OCI-LY3 (cell line): ENCODE measurements around the gene TARBP1.

Experiments
- H2AFZ ChIP-seq: fragments of 200-600, 300-600 bp; shearing (Covaris generic); 2 replicates; pipeline ENCODE4 v1.6.0; 2014; ENCODE audit warnings: antibody characterized with exemption, low read depth, low read length
- H3K27ac ChIP-seq: fragments of 200-600, 300-600 bp; sonication (generic); 2 replicates; pipeline ENCODE4 v1.5.1; 2014; ENCODE audit warnings: mild to moderate bottlenecking, low read length, moderate library complexity, mixed read lengths
- H3K27me3 ChIP-seq: fragments of 200-600, 300-600 bp; sonication (generic); 2 replicates; pipeline ENCODE4 v1.6.1; 2014; ENCODE audit warnings: low read depth, low read length, mixed read lengths
- H3K36me3 ChIP-seq: fragments of 200-600, 300-600 bp; sonication (generic); replicated peaks from 2 replicates; pipeline ENCODE3; 2014; ENCODE audit warnings: low read depth, low read length, mixed read lengths
- H3K4me1 ChIP-seq: fragments of 300-600, 200-600 bp; sonication (generic); 2 replicates; pipeline ENCODE4 v1.6.1; 2014; ENCODE audit warnings: low read length, mixed read lengths
- H3K4me2 ChIP-seq: fragments of 200-600, 300-600 bp; sonication (generic); 2 replicates; pipeline ENCODE4 v1.6.1; 2014; ENCODE audit warnings: low read length, mixed read lengths
- H3K4me3 ChIP-seq: fragments of 300-600, 200-600 bp; sonication (generic); 2 replicates; pipeline ENCODE4 v1.5.1; 2014; ENCODE audit warnings: antibody characterized with exemption, mild to moderate bottlenecking, low read length, moderate library complexity
- H3K79me2 ChIP-seq: fragments of 300-600, 200-600 bp; shearing (Covaris generic); 2 replicates; pipeline ENCODE4 v1.6.1; 2014; ENCODE audit warnings: mild to moderate bottlenecking, low read length, mixed read lengths
- H3K9ac ChIP-seq: fragments of 300-600, 200-600 bp; shearing (Covaris generic); 2 replicates; pipeline ENCODE4 v1.6.0; 2014; ENCODE audit warnings: mild to moderate bottlenecking, low read length, moderate library complexity
- H3K9me3 ChIP-seq: fragments of 200-600, 300-600 bp; shearing (Covaris generic); 2 replicates; pipeline ENCODE4 v1.6.1; 2014; ENCODE audit warnings: low read length, mixed read lengths; ENCODE audit not compliant: insufficient read depth
- H4K20me1 ChIP-seq: fragments of 200-600, 300-600 bp; sonication (generic); 2 replicates; pipeline ENCODE4 v1.6.1; 2016; ENCODE audit warnings: low read length, mixed read lengths; ENCODE audit not compliant: insufficient read depth
- CTCF ChIP-seq: fragments of 200-600, 300-600 bp; sonication (generic); IDR thresholded peaks from 2 replicates; pipeline ENCODE4 v1.5.1; 2014; ENCODE audit warnings: antibody characterized with exemption, low read length, low read depth
- EZH2phosphoT487 ChIP-seq: fragments of 200-600 bp; shearing (Covaris generic); IDR thresholded peaks from 2 replicates; pipeline ENCODE4 v1.6.1; 2018; ENCODE audit warnings: antibody characterized with exemption, mixed run types, low read depth

Gene TARBP1

GRCh38 chr1:234369033-234369430 is 109.9 kb downstream of the TARBP1 start:
- H3K36me3 ChIP-seq: no peaks in the 10 kb centered on the region
- no peaks in the 10 kb centered on the region for H4K20me1 ChIP-seq
- no peak overlapping the region for H3K27ac ChIP-seq
- TF ChIP-seq CTCF (no peak), EZH2phosphoT487 (no peak)
- H3K4me3 ChIP-seq: no peak overlapping the region
- H3K9me3 ChIP-seq: no peaks in the 10 kb centered on the region
- H3K79me2 ChIP-seq: peaks cover 14% of the 10 kb centered on the region
- peaks cover 4% of the 10 kb centered on the region; the same call in 1 of the 2 replicates for H3K4me1 ChIP-seq
- H3K4me2 ChIP-seq: no peak overlapping the region
- H3K27me3 ChIP-seq: no peaks in the 10 kb centered on the region
- peak overlapping the region; percentile 48; the same call in 1 of the 2 replicates for H2AFZ ChIP-seq
- H3K9ac ChIP-seq: no peak overlapping the region

- H3K9me3 ChIP-seq: no peaks in the 10 kb centered on the region
- H3K36me3 ChIP-seq: no peaks in the 10 kb centered on the region
- H3K27me3 ChIP-seq: no peaks in the 10 kb centered on the region
- H3K79me2 ChIP-seq: peaks cover 10% of the 10 kb centered on the region
- H4K20me1 ChIP-seq: no peaks in the 10 kb centered on the region
- 0 out of 2 replicates have a peak, but pooled peaks have one; percentile 10 for TF ChIP-seq CTCF
- TF ChIP-seq EZH2phosphoT487: no peak
- H3K9ac ChIP-seq: no peak overlapping the region
- no peak overlapping the region for H3K27ac ChIP-seq
- peaks cover 4% of the 10 kb centered on the region; the same call in 1 of the 2 replicates for H3K4me1 ChIP-seq
- H3K4me3 ChIP-seq: no peak overlapping the region
- no peak overlapping the region for H3K4me2 ChIP-seq
- H2AFZ ChIP-seq: peak overlapping the region; percentile 48; the same call in 1 of the 2 replicates
Observed at GRCh38 chr1:234368320-234369032, 110.5 kb downstream of the TARBP1 start.

- Histone ChIP-seq H3K27ac (no peak overlapping the region), H3K9me3 (no peaks in the 10 kb centered on the region), H3K36me3 (no peaks in the 10 kb centered on the region), H3K27me3 (0 out of 2 replicates have a peak, but pooled peaks cover 3% of the 10 kb centered on the region), H4K20me1 (no peaks in the 10 kb centered on the region), H3K4me3 (no peak overlapping the region), H3K9ac (no peak overlapping the region), H3K4me2 (no peak overlapping the region), H3K4me1 (no peaks in the 10 kb centered on the region), H3K79me2 (no peaks in the 10 kb centered on the region), H2AFZ (no peak overlapping the region)
- TF ChIP-seq CTCF (no peak), EZH2phosphoT487 (no peak)
Observed at GRCh38 chr1:234362558-234362957, 116.4 kb downstream of the TARBP1 start.

GRCh38 chr1:234361102-234361603 is 117.8 kb downstream of the TARBP1 start:
- Histone ChIP-seq H4K20me1 (no peaks in the 10 kb centered on the region), H3K27me3 (0 out of 2 replicates have a peak, but pooled peaks cover 3% of the 10 kb centered on the region), H3K9me3 (no peaks in the 10 kb centered on the region), H3K9ac (no peak overlapping the region), H3K4me3 (no peak overlapping the region), H3K4me1 (no peaks in the 10 kb centered on the region), H2AFZ (no peak overlapping the region), H3K27ac (no peak overlapping the region), H3K36me3 (no peaks in the 10 kb centered on the region), H3K4me2 (no peak overlapping the region), H3K79me2 (no peaks in the 10 kb centered on the region)
- TF ChIP-seq CTCF (no peak), EZH2phosphoT487 (no peak)
